GM12875 (cell line): ENCODE results near the gene SEMA4D.

ENCODE experiments used
- H3K4me3 ChIP-seq: one replicate; pipeline ENCODE4 v1.5.1; 2011; ENCODE audit warnings: low read depth, low read length, control low read depth
- CTCF ChIP-seq: IDR thresholded peaks from 2 replicates; pipeline ENCODE4 v1.5.1; 2011; ENCODE audit warnings: low read depth, mild to moderate bottlenecking, control low read depth, inconsistent platforms, low read length, moderate library complexity, borderline replicate concordance; ENCODE audit not compliant: insufficient read depth

Gene SEMA4D

GRCh38 chr9:89378541-89378940, 119.4 kb downstream of the SEMA4D start:
- no peak for TF ChIP-seq CTCF
- H3K4me3 ChIP-seq: no peak overlapping the region

GRCh38 chr9:89377411-89377810, 120.5 kb downstream of the SEMA4D start:
- no peak for TF ChIP-seq CTCF
- H3K4me3 ChIP-seq: no peak overlapping the region

DNA sequence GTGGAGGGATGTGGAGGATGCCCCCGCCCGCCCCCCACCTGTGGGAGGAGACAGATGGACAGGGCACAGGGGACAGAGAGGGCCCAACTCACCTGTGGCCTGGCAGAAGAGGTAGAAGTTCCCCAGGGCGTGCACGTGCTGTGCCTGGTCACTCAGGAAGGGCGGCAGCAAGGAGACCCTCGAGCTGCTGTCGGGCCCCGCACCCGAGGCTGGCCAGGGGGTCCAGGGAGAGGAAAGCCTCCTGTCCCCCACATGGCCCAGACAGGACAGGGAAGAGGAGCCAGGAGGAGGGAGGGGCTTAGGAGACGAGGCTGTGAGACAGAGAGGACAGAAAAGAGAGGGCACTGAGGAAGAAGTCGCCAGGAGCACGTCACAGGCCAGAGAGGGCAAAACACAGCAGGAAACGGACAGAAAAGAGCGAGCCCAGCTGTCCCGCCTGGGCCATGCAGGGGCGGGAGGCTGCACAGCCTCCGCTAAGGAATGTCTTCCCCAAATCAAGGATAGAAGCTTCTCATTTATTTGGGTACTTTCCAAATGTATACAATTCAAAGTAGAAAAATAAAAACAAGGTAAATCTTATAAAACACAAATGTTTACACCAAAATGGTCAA, 121.1 kb downstream of the SEMA4D start:
- H3K4me3 ChIP-seq: no peak overlapping the region
- no peak for TF ChIP-seq CTCF

DNA sequence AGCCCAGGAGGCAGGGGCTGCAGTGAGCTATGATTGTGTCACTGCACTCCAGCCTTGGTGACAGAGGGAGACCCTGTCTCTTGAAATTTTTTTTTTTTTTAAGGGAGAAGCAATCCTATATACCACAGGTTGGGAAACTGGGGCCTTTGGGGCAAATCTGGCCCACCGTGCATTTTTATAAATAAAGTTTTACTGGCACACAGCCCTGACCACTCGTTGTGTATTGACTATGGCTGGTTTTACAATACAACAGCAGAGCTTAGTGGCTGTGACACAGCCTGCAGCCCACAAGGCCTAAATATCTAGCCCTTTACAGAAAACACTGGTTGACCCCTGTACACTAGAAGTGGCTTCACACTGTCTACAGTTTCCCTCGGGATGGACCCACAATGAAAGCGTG, 121.6 kb downstream of the SEMA4D start:
- TF ChIP-seq CTCF: no peak
- no peak overlapping the region for H3K4me3 ChIP-seq

DNA sequence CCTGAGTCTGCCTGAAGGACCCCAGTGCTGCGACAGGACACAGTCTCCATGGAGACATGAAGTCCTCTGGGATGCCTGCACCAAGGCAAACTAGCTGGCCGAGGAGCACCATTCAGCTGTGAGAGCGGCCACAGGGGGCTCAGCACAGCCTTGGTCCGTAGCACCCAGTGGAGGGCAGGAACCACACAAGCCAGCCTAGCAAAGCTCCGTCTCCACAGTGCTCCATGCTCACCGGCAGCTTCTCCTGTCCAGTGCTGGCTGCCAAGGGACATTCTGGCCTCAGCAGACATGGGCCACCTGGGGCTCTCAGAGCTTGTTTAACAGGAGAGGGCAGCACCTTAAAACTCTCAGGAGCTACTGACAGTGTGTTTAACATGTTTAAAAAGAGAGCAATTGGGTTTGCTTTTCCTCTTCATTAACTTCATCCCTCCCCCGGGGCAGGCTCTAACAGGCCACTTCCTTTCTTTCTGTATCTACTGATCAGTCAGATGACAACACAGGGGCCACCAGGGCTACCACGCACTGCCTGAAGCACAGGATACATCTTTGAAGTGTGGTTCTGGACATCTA, 122.6 kb downstream of the SEMA4D start:
- TF ChIP-seq CTCF: no peak
- no peak overlapping the region for H3K4me3 ChIP-seq

- H3K4me3 ChIP-seq: no peak overlapping the region
- no peak for TF ChIP-seq CTCF
These were observed 123.7 kb downstream of the SEMA4D start for GRCh38 chr9:89374176-89374575.

GRCh38 chr9:89372979-89373378, 124.9 kb downstream of the SEMA4D start:
- H3K4me3 ChIP-seq: no peak overlapping the region
- no peak for TF ChIP-seq CTCF
